GM18951 (cell line): ENCODE results near the gene GSE1.

Source experiments
- POLR2A ChIP-seq: IDR thresholded peaks from 4 replicates; pipeline ENCODE4 v1.6.1; 2011; ENCODE audit warnings: mild to moderate bottlenecking; ENCODE audit not compliant: insufficient read length, insufficient read depth; ENCODE audit errors: extremely low read depth
- in situ Hi-C: fragments of 300-500 bp; cut with MboI; formaldehyde crosslinking; loops from one replicate; pipeline ENCODE4 v1.12.0; 2022; ENCODE audit warnings: low sequenced_read_pairs, mixed read lengths, inconsistent platforms; ENCODE audit not compliant: unreplicated experiment

GSE1 gene

GRCh38 chr16:85607796-85608514 is 5.2 kb upstream of the GSE1 start:
- no peak for TF ChIP-seq POLR2A
- in situ Hi-C loops, result loop anchor here (25.0 kb wide), 1 partner anchor 171 kb away; no protein-coding TSS in a partner anchor

GRCh38 chr16:85608515-85608885 is 4.6 kb upstream of the GSE1 start:
- TF ChIP-seq POLR2A, result no peak
- in situ Hi-C loops, result loop anchor here (25.0 kb wide), 1 partner anchor 171 kb away; no protein-coding TSS in a partner anchor

- in situ Hi-C loops, result loop anchor here (25.0 kb wide), 1 partner anchor 172 kb away; no protein-coding TSS in a partner anchor
- TF ChIP-seq POLR2A, result no peak
Observed at GRCh38 chr16:85608887-85609286, 4.2 kb upstream of the GSE1 start.

- TF ChIP-seq POLR2A, result no peak
- in situ Hi-C loops, result loop anchor here (25.0 kb wide), 1 partner anchor 172 kb away; no protein-coding TSS in a partner anchor
Observed at GRCh38 chr16:85609539-85609938, 3.6 kb upstream of the GSE1 start.

GRCh38 chr16:85610059-85610445 is 3.1 kb upstream of the GSE1 start:
- in situ Hi-C loops, result loop anchor here (25.0 kb wide), 1 partner anchor 173 kb away; no protein-coding TSS in a partner anchor

GRCh38 chr16:85610446-85611193 is 2.5 kb upstream of the GSE1 start:
- in situ Hi-C loops, result loop anchor here (25.0 kb wide), 1 partner anchor 173 kb away; no protein-coding TSS in a partner anchor
- TF ChIP-seq POLR2A, result no peak

More at GRCh38 chr16:85610059-85610445, 3.1 kb upstream of the GSE1 start:
- no peak for TF ChIP-seq POLR2A

GRCh38 chr16:85611194-85611443 is 2.0 kb upstream of the GSE1 start:
- in situ Hi-C loops, result loop anchor here (25.0 kb wide), 1 partner anchor 174 kb away; no protein-coding TSS in a partner anchor
- TF ChIP-seq POLR2A, result no peak

- in situ Hi-C loops, result loop anchor here (25.0 kb wide), 1 partner anchor 174 kb away; no protein-coding TSS in a partner anchor
- TF ChIP-seq POLR2A, result peak; percentile 19
Observed at GRCh38 chr16:85611444-85612190, 1.5 kb upstream of the GSE1 start.

GRCh38 chr16:85612191-85612800 is 826 bp upstream of the GSE1 start:
- in situ Hi-C loops, result loop anchor here (25.0 kb wide), 1 partner anchor 175 kb away; no protein-coding TSS in a partner anchor
- TF ChIP-seq POLR2A, result no peak

GRCh38 chr16:85613604-85614337 is 649 bp downstream of the GSE1 start:
- no peak for TF ChIP-seq POLR2A
- in situ Hi-C loops, result loop anchor here (25.0 kb wide), 1 partner anchor 176 kb away; no protein-coding TSS in a partner anchor

- TF ChIP-seq POLR2A, result no peak
- in situ Hi-C loops, result loop anchor here (25.0 kb wide), 1 partner anchor 177 kb away; no protein-coding TSS in a partner anchor
Observed at GRCh38 chr16:85614338-85615013, 1.4 kb downstream of the GSE1 start.
